Adrenal gland (tissue), 12 donors: ENCODE data around the gene ZRANB3. TPM values are rescaled to one million over a fixed set of nuclear protein-coding genes. Genes with fewer than 3 reads are reported as not detected.

Experiments
- DNase-seq, 7 donors: peaks; one replicate each; pipeline ENCODE4 v3.0.0-alpha.2; 2019 to 2020
- H3K27ac ChIP-seq, 5 donors: fragments of 200-600 bp; sonication (generic) in 4 of 5; 1 replicate in 3 of 5; 2 replicates in 2 of 5; pipeline versions ENCODE4 v1.5.1 to v1.8.0; 2016 to 2020; ENCODE audit warnings: mild to moderate bottlenecking in 1 of 5
- H3K27me3 ChIP-seq: fragments of 200-600 bp; 2 replicates; pipeline ENCODE4 v1.8.0; 2021
- H3K36me3 ChIP-seq, 2 donors: fragments of 200-600 bp; replicated peaks in 1 of 2; 1 replicate in 1 of 2; 2 replicates in 1 of 2; pipeline versions ENCODE4 v1.5.1 to v1.8.0; 2018 to 2022
- H3K4me1 ChIP-seq, 2 donors: fragments of 200-600 bp; replicated peaks in 1 of 2; 1 replicate in 1 of 2; 2 replicates in 1 of 2; pipeline versions ENCODE4 v1.5.1 to v1.8.0; 2018 to 2021
- H3K4me3 ChIP-seq, 4 donors: fragments of 200-600 bp; sonication (generic) in 3 of 4; one replicate each; pipeline ENCODE4 v1.5.1; 2016 to 2018
- H3K9me3 ChIP-seq, 3 donors: fragments of 200-600 bp; sonication (generic) in 1 of 3; replicated peaks in 1 of 3; 1 replicate in 2 of 3; 2 replicates in 1 of 3; pipeline versions ENCODE4 v1.5.1 to v1.8.0; 2016 to 2021
- POLR2A ChIP-seq, 2 donors: fragments of 450-650 bp; IDR thresholded peaks; one replicate each; pipeline ENCODE4 v1.6.1; 2017; ENCODE audit warnings: antibody characterized with exemption in 2 of 2, mild to moderate bottlenecking in 2 of 2, moderate library complexity in 1 of 2
- WGBS, 4 donors: extraction: QIAGEN DNeasy Blood & Tissue Kit in 2 of 4; methylation state at CpG; one replicate each; pipeline versions ENCODE4 v1.1.5 to v1.1.7; 2013 to 2017; 5-methylcytosine and 5-hydroxymethylcytosine counted together
- intact Hi-C, 2 donors: fragments of 100-400 bp; cut with DNase I; formaldehyde crosslinking; loops; one replicate each; pipeline versions ENCODE4 v1.14.1 to v1.15.0; 2022 to 2023
- polyA plus RNA-seq, 3 donors: library from polyadenylated mRNA; stranded (reverse); fragments of 200-250 nt in 2 of 3; fragments of 350-450 nt in 1 of 3; fragmentation: Illumina TruSeq in 1 of 3; extraction: RNeasy Lipid Tissue Mini Kit (QIAGEN cat#74804) in 1 of 3; gene quantifications; one replicate each; pipeline ENCODE4 v1.2.3, GENCODE V29; 2013 to 2014
- total RNA-seq, 9 donors: library from RNA; depleted of rRNA in 4 of 9; stranded (reverse); fragments of >200 nt in 4 of 9; fragments of 120-200 nt in 1 of 9; fragmentation: NEBNext Ultra II Directional in 1 of 9; extraction: Animal tissue kit (Norgen Biotek cat#: 25700) in 1 of 9; gene quantifications; one replicate each; pipeline versions ENCODE4 v1.1.0 to v1.2.4, GENCODE V29; 2013 to 2023
- TF ChIP-seq, protein P1 (sequence below), 6 experiments: fragments of 450-650 bp in 4 of 6; fragments of 200-600 bp in 2 of 6; sonication (generic) in 1 of 6; IDR thresholded peaks; 1 replicate in 5 of 6; 2 replicates in 1 of 6; pipeline versions ENCODE4 v1.5.1 to v1.8.0; 2016 to 2021; ENCODE audit warnings: antibody characterized with exemption in 6 of 6, mild to moderate bottlenecking in 2 of 6, moderate library complexity in 1 of 6
- donor health status: healthy with polysubstance abuse.
- donor health status: Bipolar disorder and iron deficiency.
- donor health status: DM: yes; HTN: yes; CAD: no.
- donor health status: DM: no; HTN: no; CAD: no.
- donor health status: DM: no; HTN: no; CAD: no.
- donor health status: DM: yes; HTN: yes; CAD: no.

ZRANB3 gene
- total and polyA plus RNA-seq, 12 donors = 1.0 to 16.8 (median 9.0) TPM

GRCh38 chr2:135255208-135255607 lies 275.8 kb downstream of the ZRANB3 start:
- H3K4me3 ChIP-seq = no peak overlapping the region
- H3K27ac ChIP-seq = no peak overlapping the region
- 83 to 100% (median 93%) methylated on average over 1 of the region's 1 CpG for WGBS, 4 donors
- H3K4me1 ChIP-seq = no peaks in the 10 kb centered on the region
- H3K27me3 ChIP-seq = no peaks in the 10 kb centered on the region
- intact Hi-C loops = no loop called here
- H3K9me3 ChIP-seq = no peaks in the 10 kb centered on the region
- DNase-seq = no peak
- H3K36me3 ChIP-seq = no peaks in the 10 kb centered on the region
- TF ChIP-seq, protein P1, sequence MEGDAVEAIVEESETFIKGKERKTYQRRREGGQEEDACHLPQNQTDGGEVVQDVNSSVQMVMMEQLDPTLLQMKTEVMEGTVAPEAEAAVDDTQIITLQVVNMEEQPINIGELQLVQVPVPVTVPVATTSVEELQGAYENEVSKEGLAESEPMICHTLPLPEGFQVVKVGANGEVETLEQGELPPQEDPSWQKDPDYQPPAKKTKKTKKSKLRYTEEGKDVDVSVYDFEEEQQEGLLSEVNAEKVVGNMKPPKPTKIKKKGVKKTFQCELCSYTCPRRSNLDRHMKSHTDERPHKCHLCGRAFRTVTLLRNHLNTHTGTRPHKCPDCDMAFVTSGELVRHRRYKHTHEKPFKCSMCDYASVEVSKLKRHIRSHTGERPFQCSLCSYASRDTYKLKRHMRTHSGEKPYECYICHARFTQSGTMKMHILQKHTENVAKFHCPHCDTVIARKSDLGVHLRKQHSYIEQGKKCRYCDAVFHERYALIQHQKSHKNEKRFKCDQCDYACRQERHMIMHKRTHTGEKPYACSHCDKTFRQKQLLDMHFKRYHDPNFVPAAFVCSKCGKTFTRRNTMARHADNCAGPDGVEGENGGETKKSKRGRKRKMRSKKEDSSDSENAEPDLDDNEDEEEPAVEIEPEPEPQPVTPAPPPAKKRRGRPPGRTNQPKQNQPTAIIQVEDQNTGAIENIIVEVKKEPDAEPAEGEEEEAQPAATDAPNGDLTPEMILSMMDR (IDR thresholded peaks at IDR 0.05) = no peak
- TF ChIP-seq POLR2A (IDR thresholded peaks at IDR 0.05) = no peak

DNA sequence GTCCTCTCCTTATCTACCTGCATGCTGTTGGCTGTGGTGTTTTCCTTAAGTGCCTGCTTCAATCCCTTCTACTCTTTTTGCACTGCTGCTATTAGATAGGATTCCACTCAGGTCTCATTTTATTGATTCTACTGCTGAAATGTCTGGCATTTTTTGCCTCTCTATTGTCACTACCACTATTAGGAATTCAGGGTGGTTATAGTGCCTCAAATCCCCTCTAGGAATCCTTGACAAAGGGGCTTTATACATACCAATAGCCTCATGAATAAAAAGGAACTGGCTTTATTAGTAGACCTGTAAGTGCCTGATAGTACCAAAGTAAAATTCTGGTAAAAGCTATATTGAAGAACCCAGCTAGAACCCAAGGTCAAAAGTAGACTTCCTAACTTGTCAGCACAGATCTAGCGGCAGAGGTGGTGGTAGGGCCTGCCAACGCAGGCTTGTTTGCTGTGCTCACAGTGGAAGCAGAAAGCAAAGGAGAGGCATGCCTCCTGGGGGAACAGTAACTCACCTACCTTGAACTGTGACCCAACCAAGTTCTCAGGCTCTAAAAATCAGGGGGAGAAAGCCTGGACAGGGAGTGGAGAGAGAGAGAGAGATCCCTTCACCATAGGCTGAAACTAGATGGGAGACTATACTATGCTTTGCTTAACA lies 278.1 kb downstream of the ZRANB3 start:
- no peaks in the 10 kb centered on the region for H3K9me3 ChIP-seq
- no peak for DNase-seq
- TF ChIP-seq, protein P1 (IDR thresholded peaks at IDR 0.05) = no peak
- TF ChIP-seq POLR2A (IDR thresholded peaks at IDR 0.05) = no peak
- WGBS, 4 donors = 73 to 86% (median 80%) methylated on average over 2 of the region's 2 CpGs
- no peak overlapping the region for H3K4me3 ChIP-seq
- no peaks in the 10 kb centered on the region for H3K4me1 ChIP-seq
- intact Hi-C loops = no loop called here
- H3K27ac ChIP-seq = no peak overlapping the region
- H3K27me3 ChIP-seq = no peaks in the 10 kb centered on the region
- no peaks in the 10 kb centered on the region for H3K36me3 ChIP-seq

DNA sequence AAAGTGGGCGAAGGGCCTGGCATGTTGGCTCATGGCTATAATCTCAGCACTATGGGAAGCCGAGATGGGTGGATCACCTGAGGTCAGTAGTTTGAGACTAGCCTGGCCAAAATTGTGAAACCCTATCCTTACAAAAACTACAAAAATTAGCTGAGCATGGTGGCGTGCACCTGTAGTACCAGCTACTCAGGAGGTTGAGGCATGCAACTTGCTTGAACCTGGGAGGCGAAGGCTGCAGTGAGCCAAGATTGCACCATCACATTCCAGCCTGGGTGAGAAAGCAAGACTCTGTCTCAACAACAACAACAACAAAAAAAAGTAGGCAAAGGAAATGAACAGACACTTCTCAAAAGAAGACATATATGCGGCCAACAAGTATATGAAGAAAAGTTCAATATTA lies 282.4 kb downstream of the ZRANB3 start:
- no peak overlapping the region for H3K4me3 ChIP-seq
- DNase-seq = no peak
- H3K4me1 ChIP-seq = no peaks in the 10 kb centered on the region
- no peaks in the 10 kb centered on the region for H3K27me3 ChIP-seq
- no peak overlapping the region for H3K27ac ChIP-seq
- H3K36me3 ChIP-seq = no peaks in the 10 kb centered on the region
- intact Hi-C loops = no loop called here
- no peaks in the 10 kb centered on the region for H3K9me3 ChIP-seq
- 94 to 97% (median 95%) methylated on average over 5 of the region's 5 CpGs for WGBS, 4 donors
- TF ChIP-seq, protein P1 (IDR thresholded peaks at IDR 0.05) = no peak
- no peak for TF ChIP-seq POLR2A (IDR thresholded peaks at IDR 0.05)

DNA sequence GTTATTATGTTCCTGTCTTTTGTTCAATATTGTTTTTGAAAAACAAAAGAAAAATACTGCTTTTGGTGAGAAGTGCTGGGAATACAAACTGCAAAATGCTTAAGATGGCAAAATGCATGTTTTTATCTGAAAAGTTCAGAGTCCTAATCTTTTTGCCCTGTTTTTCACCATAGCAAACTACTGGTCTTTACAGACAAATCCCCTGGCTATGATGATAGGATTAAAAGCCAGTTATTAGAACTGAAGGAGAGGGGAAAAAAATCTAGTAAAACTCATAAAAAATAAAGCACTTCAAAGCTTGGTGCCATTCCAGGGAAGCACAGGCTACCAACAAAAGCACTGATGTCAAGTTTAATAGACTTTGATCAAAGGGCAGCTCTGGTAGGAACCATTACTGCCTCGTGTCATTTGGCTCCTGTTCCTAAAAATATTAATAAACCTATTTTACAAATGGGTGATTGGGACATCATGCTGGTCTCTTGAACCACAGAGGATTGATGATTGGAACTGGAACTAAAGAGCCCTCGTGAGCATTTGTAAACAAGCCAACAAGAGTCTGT lies 284.2 kb downstream of the ZRANB3 start:
- no peak overlapping the region for H3K4me3 ChIP-seq
- WGBS, 4 donors = 24 to 34% (median 29%) methylated on average over 2 of the region's 2 CpGs

More for the DNA sequence above, 284.2 kb downstream of the ZRANB3 start:
- H3K4me1 ChIP-seq = no peaks in the 10 kb centered on the region
- DNase-seq = no peak
- intact Hi-C loops = no loop called here
- no peaks in the 10 kb centered on the region for H3K36me3 ChIP-seq
- H3K27ac ChIP-seq = no peak overlapping the region
- no peak for TF ChIP-seq POLR2A (IDR thresholded peaks at IDR 0.05)
- TF ChIP-seq, protein P1 (IDR thresholded peaks at IDR 0.05) = no peak
- no peaks in the 10 kb centered on the region for H3K27me3 ChIP-seq
- no peaks in the 10 kb centered on the region for H3K9me3 ChIP-seq
